Stomach (tissue), 4 donors: ENCODE measurements around the gene ATXN1.

Experiments
- CTCF ChIP-seq, 7 experiments: fragments of 450-650 bp in 4 of 7; fragments of 200-600 bp in 3 of 7; sonication (generic) in 3 of 7; IDR thresholded peaks; one replicate each; pipeline ENCODE4 v1.5.1; 2016 to 2019; ENCODE audit warnings: antibody characterized with exemption in 7 of 7, control low read depth in 2 of 7, mild to moderate bottlenecking in 1 of 7
- EP300 ChIP-seq: sonication (generic); formaldehyde crosslinking; IDR thresholded peaks from one replicate; pipeline ENCODE4 v1.6.1; 2017; ENCODE audit warnings: antibody characterized with exemption

DNA sequence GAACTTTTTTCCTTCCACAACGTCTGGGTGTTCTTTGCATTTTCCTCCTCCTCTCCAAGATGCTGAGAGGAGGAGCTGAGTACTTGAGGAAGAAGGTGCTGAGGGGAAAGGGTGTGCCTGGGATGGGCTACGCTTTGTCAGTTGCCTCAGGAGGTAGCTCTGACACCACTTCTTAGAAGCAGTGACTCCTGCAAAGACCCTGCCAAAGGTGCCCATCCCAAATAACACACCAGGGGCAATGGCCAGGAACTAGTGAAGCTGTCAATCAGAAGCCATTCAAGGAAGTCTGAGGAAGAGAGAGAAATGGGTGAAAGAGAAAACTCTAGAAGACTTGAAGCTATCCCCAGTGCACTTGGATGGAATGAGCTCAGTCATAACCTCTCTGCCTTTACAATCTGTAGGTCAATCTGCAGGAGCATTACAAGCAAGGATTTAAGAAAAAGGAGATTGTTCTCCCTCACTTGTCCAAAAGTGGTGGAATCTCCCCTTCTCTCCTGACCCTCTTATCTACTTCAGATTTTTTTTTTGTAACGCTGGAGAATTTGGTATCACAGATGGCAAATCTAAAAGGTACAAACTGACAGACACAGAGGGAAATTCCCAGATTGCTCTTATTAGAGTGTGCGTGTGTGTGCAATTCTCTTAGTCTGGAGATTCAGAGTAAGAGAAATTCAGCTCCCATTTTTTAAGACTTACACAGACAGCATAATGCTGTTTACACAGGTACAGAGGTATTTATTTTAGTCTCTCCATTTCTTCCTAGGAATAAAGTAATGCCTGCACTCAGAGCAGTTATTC lies 280.3 kb downstream of the ATXN1 start:
- TF ChIP-seq CTCF (IDR thresholded peaks at IDR 0.05), result no peak
- no peak for TF ChIP-seq EP300
